HCT116 (cell line): ENCODE data around the gene DDX24. TPM values are rescaled to one million over a fixed set of nuclear protein-coding genes. Genes with fewer than 3 reads are reported as not detected.

Source experiments
- ATAC-seq: fragments of 200-7000 bp; cut with Tn5 transposase; 2 replicates; pipeline ENCODE4 v1.9.1; 2020; ENCODE audit warnings: mild to moderate bottlenecking, moderate library complexity
- BruUV-seq: library from RNA; stranded (reverse); fragments of 400-500 nt; replicated peaks from 2 replicates; lab custom pipeline; 2021; lab: Mats Ljungman, UMichigan
- CTCF ChIA-PET: fragments of 300-600 bp; sonication (Branson Sonifier 250); formaldehyde crosslinking; loops from one replicate; lab custom pipeline; 2021; ENCODE audit warnings: antibody characterized with exemption; lab: Charles Lee
- POLR2A ChIA-PET: fragments of 300-600, 350-600 bp; sonication (Branson Sonifier 250); formaldehyde crosslinking; loops from one replicate; lab custom pipeline; 2021; ENCODE audit warnings: antibody characterized with exemption; lab: Charles Lee
- RAD21 ChIA-PET, 2 experiments: fragments of 300-600 bp; sonication (Branson Sonifier 250); formaldehyde crosslinking; loops; one replicate each; lab custom pipeline; 2023; ENCODE audit warnings: low total read pairs in 2 of 2; ENCODE audit not compliant: uncharacterized antibody in 2 of 2, unreplicated experiment in 2 of 2, low non-redundant PET in 1 of 2; lab: Charles Lee
- DNase-seq: peaks from one replicate; pipeline ENCODE4 v3.0.0-alpha.2; 2010; ENCODE audit warnings: low read depth, low spot score
- H2AFZ ChIP-seq: fragments of 200-600 bp; shearing (Covaris generic), sonication (generic); 2 replicates; pipeline ENCODE4 v1.6.1; 2017; ENCODE audit warnings: low read depth, mixed run types, mixed read lengths, antibody characterized with exemption, low read length; ENCODE audit not compliant: poor library complexity, severe bottlenecking
- H3K27ac ChIP-seq: 2 replicates; pipeline ENCODE4 v1.5.1; 2012; ENCODE audit warnings: low read depth, low read length
- H3K27me3 ChIP-seq: fragments of 200-600 bp; sonication (generic); 2 replicates; pipeline ENCODE4 v1.6.1; 2016; ENCODE audit warnings: mixed run types, low read length, mixed read lengths; ENCODE audit not compliant: insufficient read depth
- H3K36me3 ChIP-seq, 2 experiments: fragments of 200-500 bp in 1 of 2; fragments of 200-600 bp in 1 of 2; sonication (Bioruptor generic) in 1 of 2; sonication (generic) in 1 of 2; 2 replicates each; pipeline versions ENCODE4 v1.5.1 to v1.6.1; 2014 to 2016; ENCODE audit warnings: low read length in 2 of 2, inconsistent platforms in 1 of 2, mixed read lengths in 1 of 2, mixed run types in 1 of 2; ENCODE audit not compliant: insufficient read depth in 2 of 2, control insufficient read depth in 1 of 2
- H3K4me1 ChIP-seq, 2 experiments: fragments of 200-600 bp in 1 of 2; sonication (generic) in 1 of 2; 2 replicates each; pipeline versions ENCODE4 v1.5.1 to v1.6.1; 2012 to 2017; ENCODE audit warnings: low read length in 2 of 2, inconsistent platforms in 1 of 2, mild to moderate bottlenecking in 1 of 2, mixed read lengths in 1 of 2, mixed run types in 1 of 2, moderate library complexity in 1 of 2; ENCODE audit not compliant: insufficient read depth in 2 of 2, control insufficient read depth in 1 of 2
- H3K4me2 ChIP-seq: fragments of 200-600 bp; sonication (generic); 2 replicates; pipeline ENCODE4 v1.6.1; 2017; ENCODE audit warnings: mixed run types, low read length, mixed read lengths
- H3K4me3 ChIP-seq, 2 experiments: fragments of 200-600 bp in 1 of 2; sonication (generic) in 1 of 2; replicated peaks in 1 of 2; 2 replicates each; pipeline ENCODE4 v1.5.1; 2011 to 2016; ENCODE audit warnings: low read length in 2 of 2, control low read depth in 1 of 2, low read depth in 1 of 2, mild to moderate bottlenecking in 1 of 2, mixed read lengths in 1 of 2, mixed run types in 1 of 2
- H3K79me2 ChIP-seq: fragments of 200-600 bp; sonication (generic); 2 replicates; pipeline ENCODE4 v1.6.1; 2017; ENCODE audit warnings: mild to moderate bottlenecking, mixed run types, low read length, moderate library complexity, mixed read lengths; ENCODE audit not compliant: insufficient read depth
- H3K9ac ChIP-seq: fragments of 200-600 bp; sonication (generic); 2 replicates; pipeline ENCODE4 v1.6.1; 2016; ENCODE audit warnings: low read length, mixed read lengths
- H3K9me2 ChIP-seq: fragments of 200-600 bp; sonication (generic), shearing (Covaris generic); 2 replicates; pipeline ENCODE4 v1.6.1; 2017; ENCODE audit warnings: mixed run types, mild to moderate bottlenecking, moderate library complexity; ENCODE audit not compliant: insufficient read depth
- H3K9me3 ChIP-seq, 2 experiments: fragments of 200-500 bp in 1 of 2; fragments of 200-600 bp in 1 of 2; sonication (Bioruptor generic) in 1 of 2; sonication (generic) in 1 of 2; 2 replicates each; pipeline ENCODE4 v1.6.1; 2014 to 2017; ENCODE audit warnings: low read length in 2 of 2, mixed read lengths in 2 of 2, inconsistent platforms in 1 of 2, low read depth in 1 of 2, mild to moderate bottlenecking in 1 of 2, mixed run types in 1 of 2, moderate library complexity in 1 of 2; ENCODE audit not compliant: control insufficient read depth in 1 of 2, insufficient read depth in 1 of 2
- H4K20me1 ChIP-seq: fragments of 200-600 bp; sonication (generic), shearing (Covaris generic); 2 replicates; pipeline ENCODE4 v1.6.1; 2017; ENCODE audit warnings: mixed run types, mild to moderate bottlenecking, moderate library complexity; ENCODE audit not compliant: insufficient read depth
- EGR1 ChIP-seq: IDR thresholded peaks from 2 replicates; pipeline ENCODE4 v1.6.1; 2012; ENCODE audit warnings: low read depth
- ELF1 ChIP-seq: IDR thresholded peaks from 2 replicates; pipeline ENCODE4 v1.6.1; 2012; ENCODE audit warnings: low read depth, borderline replicate concordance
- EZH2phosphoT487 ChIP-seq: fragments of 200-600 bp; IDR thresholded peaks from 2 replicates; pipeline ENCODE4 v1.6.1; 2018; ENCODE audit warnings: antibody characterized with exemption, borderline replicate concordance
- POLR2A ChIP-seq: IDR thresholded peaks from 2 replicates; pipeline ENCODE4 v1.7.0; 2011; ENCODE audit warnings: borderline replicate concordance; ENCODE audit not compliant: insufficient read depth, insufficient read length; ENCODE audit errors: extremely low read depth
- RAD21 ChIP-seq: IDR thresholded peaks from 2 replicates; pipeline ENCODE4 v1.6.1; 2012; ENCODE audit warnings: low read depth, mild to moderate bottlenecking
- SP1 ChIP-seq: IDR thresholded peaks from 2 replicates; pipeline ENCODE4 v1.6.1; 2012; ENCODE audit warnings: low read depth
- SRF ChIP-seq: IDR thresholded peaks from 2 replicates; pipeline ENCODE4 v1.6.1; 2012; ENCODE audit warnings: low read depth
- TCF7L2 ChIP-seq: IDR thresholded peaks from 2 replicates; pipeline ENCODE4 v1.7.0; 2011; ENCODE audit warnings: borderline replicate concordance, inconsistent platforms; ENCODE audit not compliant: insufficient read depth, insufficient read length; ENCODE audit errors: extremely low read depth
- YY1 ChIP-seq: IDR thresholded peaks from 2 replicates; pipeline ENCODE4 v1.6.1; 2011; ENCODE audit warnings: low read length, low read depth, moderate library complexity, mild to moderate bottlenecking; ENCODE audit not compliant: insufficient replicate concordance; ENCODE audit errors: extremely low read depth
- ZNF274 ChIP-seq: fragments of 200-500 bp; sonication (Bioruptor generic); IDR thresholded peaks from 2 replicates; pipeline ENCODE4 v1.6.1; 2014; ENCODE audit warnings: mild to moderate bottlenecking, low read depth, low read length, inconsistent platforms
- intact Hi-C: fragments of 100-400 bp; cut with micrococcal nuclease; formaldehyde crosslinking; loops from 2 replicates; pipeline ENCODE4 v1.10.0; 2022
- total RNA-seq: library from RNA; stranded (reverse); gene quantifications from one replicate; pipeline ENCODE4 v1.2.1, GENCODE V29; 2021; ENCODE audit not compliant: unreplicated experiment
- TF ChIP-seq, protein P1 (sequence below): IDR thresholded peaks from 2 replicates; pipeline ENCODE4 v1.6.1; 2012; ENCODE audit warnings: low read depth
- TF ChIP-seq, protein P2 (sequence below): IDR thresholded peaks from 2 replicates; pipeline ENCODE4 v1.6.1; 2012
- TF ChIP-seq, protein P3 (sequence below), 3 experiments: fragments of 200-600 bp in 1 of 3; sonication (generic) in 1 of 3; IDR thresholded peaks in 2 of 3; conservative IDR thresholded peaks in 1 of 3; 2 replicates each; pipeline ENCODE4 v1.5.1; 2012 to 2017; ENCODE audit warnings: low read depth in 2 of 3, low read length in 2 of 3, antibody characterized with exemption in 1 of 3, borderline replicate concordance in 1 of 3, control low read depth in 1 of 3, mild to moderate bottlenecking in 1 of 3, mixed read lengths in 1 of 3, mixed run types in 1 of 3, moderate library complexity in 1 of 3; ENCODE audit not compliant: insufficient read depth in 1 of 3
- TF ChIP-seq, protein P4 (sequence below): IDR thresholded peaks from 2 replicates; pipeline ENCODE4 v1.6.1; 2012

The DDX24 gene
- total RNA-seq, 1 experiment from 2014 or later: 169 TPM

DNA sequence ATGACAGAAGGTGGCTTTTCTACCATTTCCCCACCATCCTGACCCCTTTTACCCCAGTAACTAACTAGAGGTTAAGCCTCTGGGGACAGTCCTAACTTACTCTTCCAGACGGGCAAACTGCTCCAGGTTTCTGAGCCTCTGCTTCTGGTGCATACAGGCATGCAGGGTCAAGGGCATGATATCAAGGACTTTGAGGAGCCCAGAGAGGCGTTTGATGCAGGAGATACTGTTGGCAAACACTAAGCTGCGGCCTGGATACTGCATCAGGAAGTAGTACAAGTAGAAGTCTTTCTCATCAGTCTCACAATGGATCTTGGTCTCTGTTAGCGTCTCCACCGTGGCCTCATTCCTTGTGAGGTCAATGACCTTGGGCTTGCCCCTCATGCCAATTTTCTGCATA is 21.0 kb downstream of the DDX24 start:
- no peaks in the 10 kb centered on the region for H3K27me3 ChIP-seq
- intact Hi-C loops: no loop called here

More for the DNA sequence above, 21.0 kb downstream of the DDX24 start:
- Histone ChIP-seq H3K9ac (no peak overlapping the region), H3K4me3 (no peak overlapping the region), H3K9me2 (no peaks in the 10 kb centered on the region), H3K79me2 (peaks cover 66% of the 10 kb centered on the region), H3K4me2 (no peak overlapping the region), H2AFZ (no peak overlapping the region), H3K4me1 (0 out of 4 replicates have a peak, but pooled peaks cover 0 to 5% of the 10 kb centered on the region in 2 experiments), H3K9me3 (no peaks in the 10 kb centered on the region), H3K27ac (no peak overlapping the region), H3K36me3 (peaks cover 51 to 54% of the 10 kb centered on the region in 2 experiments), H4K20me1 (peaks cover 10% of the 10 kb centered on the region; the same call in 1 of the 2 replicates)
- ATAC-seq (no peak), DNase-seq (no peak)
- TF ChIP-seq, protein P1, sequence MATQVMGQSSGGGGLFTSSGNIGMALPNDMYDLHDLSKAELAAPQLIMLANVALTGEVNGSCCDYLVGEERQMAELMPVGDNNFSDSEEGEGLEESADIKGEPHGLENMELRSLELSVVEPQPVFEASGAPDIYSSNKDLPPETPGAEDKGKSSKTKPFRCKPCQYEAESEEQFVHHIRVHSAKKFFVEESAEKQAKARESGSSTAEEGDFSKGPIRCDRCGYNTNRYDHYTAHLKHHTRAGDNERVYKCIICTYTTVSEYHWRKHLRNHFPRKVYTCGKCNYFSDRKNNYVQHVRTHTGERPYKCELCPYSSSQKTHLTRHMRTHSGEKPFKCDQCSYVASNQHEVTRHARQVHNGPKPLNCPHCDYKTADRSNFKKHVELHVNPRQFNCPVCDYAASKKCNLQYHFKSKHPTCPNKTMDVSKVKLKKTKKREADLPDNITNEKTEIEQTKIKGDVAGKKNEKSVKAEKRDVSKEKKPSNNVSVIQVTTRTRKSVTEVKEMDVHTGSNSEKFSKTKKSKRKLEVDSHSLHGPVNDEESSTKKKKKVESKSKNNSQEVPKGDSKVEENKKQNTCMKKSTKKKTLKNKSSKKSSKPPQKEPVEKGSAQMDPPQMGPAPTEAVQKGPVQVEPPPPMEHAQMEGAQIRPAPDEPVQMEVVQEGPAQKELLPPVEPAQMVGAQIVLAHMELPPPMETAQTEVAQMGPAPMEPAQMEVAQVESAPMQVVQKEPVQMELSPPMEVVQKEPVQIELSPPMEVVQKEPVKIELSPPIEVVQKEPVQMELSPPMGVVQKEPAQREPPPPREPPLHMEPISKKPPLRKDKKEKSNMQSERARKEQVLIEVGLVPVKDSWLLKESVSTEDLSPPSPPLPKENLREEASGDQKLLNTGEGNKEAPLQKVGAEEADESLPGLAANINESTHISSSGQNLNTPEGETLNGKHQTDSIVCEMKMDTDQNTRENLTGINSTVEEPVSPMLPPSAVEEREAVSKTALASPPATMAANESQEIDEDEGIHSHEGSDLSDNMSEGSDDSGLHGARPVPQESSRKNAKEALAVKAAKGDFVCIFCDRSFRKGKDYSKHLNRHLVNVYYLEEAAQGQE: no peak
- TF ChIP-seq, protein P2, sequence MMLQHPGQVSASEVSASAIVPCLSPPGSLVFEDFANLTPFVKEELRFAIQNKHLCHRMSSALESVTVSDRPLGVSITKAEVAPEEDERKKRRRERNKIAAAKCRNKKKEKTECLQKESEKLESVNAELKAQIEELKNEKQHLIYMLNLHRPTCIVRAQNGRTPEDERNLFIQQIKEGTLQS: no peak
- TF ChIP-seq, protein P3, sequence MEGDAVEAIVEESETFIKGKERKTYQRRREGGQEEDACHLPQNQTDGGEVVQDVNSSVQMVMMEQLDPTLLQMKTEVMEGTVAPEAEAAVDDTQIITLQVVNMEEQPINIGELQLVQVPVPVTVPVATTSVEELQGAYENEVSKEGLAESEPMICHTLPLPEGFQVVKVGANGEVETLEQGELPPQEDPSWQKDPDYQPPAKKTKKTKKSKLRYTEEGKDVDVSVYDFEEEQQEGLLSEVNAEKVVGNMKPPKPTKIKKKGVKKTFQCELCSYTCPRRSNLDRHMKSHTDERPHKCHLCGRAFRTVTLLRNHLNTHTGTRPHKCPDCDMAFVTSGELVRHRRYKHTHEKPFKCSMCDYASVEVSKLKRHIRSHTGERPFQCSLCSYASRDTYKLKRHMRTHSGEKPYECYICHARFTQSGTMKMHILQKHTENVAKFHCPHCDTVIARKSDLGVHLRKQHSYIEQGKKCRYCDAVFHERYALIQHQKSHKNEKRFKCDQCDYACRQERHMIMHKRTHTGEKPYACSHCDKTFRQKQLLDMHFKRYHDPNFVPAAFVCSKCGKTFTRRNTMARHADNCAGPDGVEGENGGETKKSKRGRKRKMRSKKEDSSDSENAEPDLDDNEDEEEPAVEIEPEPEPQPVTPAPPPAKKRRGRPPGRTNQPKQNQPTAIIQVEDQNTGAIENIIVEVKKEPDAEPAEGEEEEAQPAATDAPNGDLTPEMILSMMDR (IDR thresholded peaks at IDR 0.05 in 2 of 3, conservative IDR thresholded peaks at IDR 0.05 in 1 of 3; ENCODE audit: borderline replicate concordance in 1 of 3, insufficient read depth in 1 of 3, low read depth in 2 of 3, low read length in 2 of 3): no peak
- TF ChIP-seq EGR1 (no peak), SP1 (no peak), POLR2A (no peak), ELF1 (no peak), TCF7L2 (no peak), YY1 (no peak), RAD21 (no peak), ZNF274 (no peak), SRF (no peak), EZH2phosphoT487 (no peak)
- TF ChIP-seq, protein P4, sequence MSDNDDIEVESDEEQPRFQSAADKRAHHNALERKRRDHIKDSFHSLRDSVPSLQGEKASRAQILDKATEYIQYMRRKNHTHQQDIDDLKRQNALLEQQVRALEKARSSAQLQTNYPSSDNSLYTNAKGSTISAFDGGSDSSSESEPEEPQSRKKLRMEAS: no peak
- ChIA-PET CTCF (no interaction called here), POLR2A (no interaction called here), RAD21 (no interaction called here)
- TSS peak; percentile 24 for BruUV-seq
